ENCODE measurements around the gene BRDT.
A peak's percentile ranks its signal among the peaks of the same experiment; 100 is the strongest.

BRDT gene

GRCh38 chr1:91948501-91949355, 473 bp upstream of the BRDT start:
- TF ChIP-seq POLR2A (IDR thresholded peaks at IDR 0.05; ENCODE audit: extremely low read depth, insufficient read length) (no peak), CTCF (IDR thresholded peaks at IDR 0.05; ENCODE audit: low read depth, low read length) (no peak), MYC (IDR thresholded peaks at IDR 0.05; ENCODE audit: low read depth, low read length) (no peak), MAX (IDR thresholded peaks at IDR 0.05; ENCODE audit: low read depth, low read length) (no peak)
- peak; percentile 2 for DNase-seq (ENCODE audit: low read depth)

GRCh38 chr1:91952187-91952586, 3.0 kb downstream of the BRDT start:
- no peak for TF ChIP-seq MAX (IDR thresholded peaks at IDR 0.05; ENCODE audit: low read depth, low read length)
- no peak for TF ChIP-seq CTCF (IDR thresholded peaks at IDR 0.05; ENCODE audit: low read depth, low read length)
- TF ChIP-seq POLR2A (IDR thresholded peaks at IDR 0.05; ENCODE audit: extremely low read depth, insufficient read length): no peak
- TF ChIP-seq MYC (IDR thresholded peaks at IDR 0.05; ENCODE audit: low read depth, low read length): no peak
- no peak for DNase-seq (ENCODE audit: low read depth)

More at GRCh38 chr1:91948501-91949355, 473 bp upstream of the BRDT start:
- H3K4me3 ChIP-seq (ENCODE audit: low read depth, low read length): no peak overlapping the region

GRCh38 chr1:91958926-91959325, 9.7 kb downstream of the BRDT start:
- no peak for DNase-seq (ENCODE audit: low read depth)
- no peak overlapping the region for H3K4me3 ChIP-seq (ENCODE audit: low read depth, low read length)
- TF ChIP-seq POLR2A (IDR thresholded peaks at IDR 0.05; ENCODE audit: extremely low read depth, insufficient read length) (no peak), MYC (IDR thresholded peaks at IDR 0.05; ENCODE audit: low read depth, low read length) (no peak)

More at GRCh38 chr1:91952187-91952586, 3.0 kb downstream of the BRDT start:
- no peak overlapping the region for H3K4me3 ChIP-seq (ENCODE audit: low read depth, low read length)

GRCh38 chr1:91968334-91968733, 19.1 kb downstream of the BRDT start:
- TF ChIP-seq CTCF (IDR thresholded peaks at IDR 0.05; ENCODE audit: low read depth, low read length): no peak
- TF ChIP-seq MYC (IDR thresholded peaks at IDR 0.05; ENCODE audit: low read depth, low read length): no peak
- no peak for TF ChIP-seq MAX (IDR thresholded peaks at IDR 0.05; ENCODE audit: low read depth, low read length)
- no peak overlapping the region for H3K4me3 ChIP-seq (ENCODE audit: low read depth, low read length)
- DNase-seq (ENCODE audit: low read depth): no peak

- TF ChIP-seq MAX (IDR thresholded peaks at IDR 0.05; ENCODE audit: low read depth, low read length) (no peak), MYC (IDR thresholded peaks at IDR 0.05; ENCODE audit: low read depth, low read length) (no peak), POLR2A (IDR thresholded peaks at IDR 0.05; ENCODE audit: extremely low read depth, insufficient read length) (no peak), CTCF (IDR thresholded peaks at IDR 0.05; ENCODE audit: low read depth, low read length) (no peak)
- no peak for DNase-seq (ENCODE audit: low read depth)
Measured at GRCh38 chr1:91979383-91979782, 30.2 kb downstream of the BRDT start.

GRCh38 chr1:91980663-91981062, 31.5 kb downstream of the BRDT start:
- TF ChIP-seq MAX (IDR thresholded peaks at IDR 0.05; ENCODE audit: low read depth, low read length): no peak
- no peak for TF ChIP-seq CTCF (IDR thresholded peaks at IDR 0.05; ENCODE audit: low read depth, low read length)
- TF ChIP-seq MYC (IDR thresholded peaks at IDR 0.05; ENCODE audit: low read depth, low read length): no peak
- no peak for TF ChIP-seq POLR2A (IDR thresholded peaks at IDR 0.05; ENCODE audit: extremely low read depth, insufficient read length)
- no peak overlapping the region for H3K4me3 ChIP-seq (ENCODE audit: low read depth, low read length)
- no peak for DNase-seq (ENCODE audit: low read depth)

More at GRCh38 chr1:91979383-91979782, 30.2 kb downstream of the BRDT start:
- no peak overlapping the region for H3K4me3 ChIP-seq (ENCODE audit: low read depth, low read length)
